Liver (tissue), 9 donors: Measurements from ENCODE around the gene THOC2. TPM values are rescaled to one million over a fixed set of nuclear protein-coding genes. Genes with fewer than 3 reads are reported as not detected.
"Not testable (repeated sequence)": the region's sequence is repeated elsewhere in the genome, so short reads cannot be mapped to it uniquely, and the experiment has no call there.

Source experiments
- DNase-seq: peaks from one replicate; pipeline ENCODE4 v3.0.0-alpha.2; 2017; ENCODE audit warnings: low spot score
- H3K27ac ChIP-seq, 2 donors: one replicate each; pipeline ENCODE4 v1.7.0; 2013; ENCODE audit warnings: inconsistent platforms in 2 of 2, low read length in 2 of 2, control low read depth in 1 of 2, low read depth in 1 of 2, mild to moderate bottlenecking in 1 of 2
- H3K27me3 ChIP-seq, 4 donors: one replicate each; pipeline versions ENCODE4 v1.6.1 to v1.7.0; 2013; ENCODE audit warnings: low read length in 3 of 4, inconsistent platforms in 1 of 4, mild to moderate bottlenecking in 1 of 4, moderate library complexity in 1 of 4; ENCODE audit not compliant: control insufficient read depth in 4 of 4, insufficient read depth in 4 of 4
- H3K36me3 ChIP-seq, 4 donors: one replicate each; pipeline versions ENCODE4 v1.6.1 to v1.7.0; 2013; ENCODE audit warnings: low read length in 3 of 4, mild to moderate bottlenecking in 3 of 4, low read depth in 1 of 4, moderate library complexity in 1 of 4; ENCODE audit not compliant: control insufficient read depth in 4 of 4, insufficient read depth in 3 of 4
- H3K4me1 ChIP-seq, 4 donors: one replicate each; pipeline versions ENCODE4 v1.6.1 to v1.7.0; 2013; ENCODE audit warnings: low read length in 3 of 4, mild to moderate bottlenecking in 3 of 4, moderate library complexity in 1 of 4; ENCODE audit not compliant: control insufficient read depth in 4 of 4, insufficient read depth in 4 of 4
- H3K4me3 ChIP-seq, 3 donors: one replicate each; pipeline versions ENCODE4 v1.6.1 to v1.7.0; 2013; ENCODE audit warnings: low read length in 3 of 3, control low read depth in 1 of 3, low read depth in 1 of 3, mild to moderate bottlenecking in 1 of 3
- H3K9ac ChIP-seq, 2 donors: one replicate each; pipeline ENCODE4 v1.7.0; 2013; ENCODE audit warnings: low read length in 2 of 2, mild to moderate bottlenecking in 2 of 2, moderate library complexity in 2 of 2, control low read depth in 1 of 2, low read depth in 1 of 2
- H3K9me3 ChIP-seq, 4 donors: one replicate each; pipeline versions ENCODE4 v1.6.1 to v1.7.0; 2013; ENCODE audit warnings: low read length in 3 of 4; ENCODE audit not compliant: control insufficient read depth in 4 of 4
- FOXA2 ChIP-seq: IDR thresholded peaks from 2 replicates; pipeline ENCODE4 v1.6.1; 2016; ENCODE audit warnings: antibody characterized with exemption
- GABPA ChIP-seq, 2 donors: IDR thresholded peaks in 1 of 2; conservative IDR thresholded peaks in 1 of 2; 2 replicates each; pipeline ENCODE4 v1.6.1; 2016; ENCODE audit warnings: antibody characterized with exemption in 2 of 2, mild to moderate bottlenecking in 1 of 2, moderate library complexity in 1 of 2
- HNF4A ChIP-seq, 2 donors: conservative IDR thresholded peaks; 2 replicates each; pipeline ENCODE4 v1.6.1; 2016; ENCODE audit warnings: antibody characterized with exemption in 2 of 2, mild to moderate bottlenecking in 2 of 2
- HNF4G ChIP-seq: IDR thresholded peaks from 2 replicates; pipeline ENCODE4 v1.6.1; 2016; ENCODE audit warnings: antibody characterized with exemption
- JUND ChIP-seq, 2 donors: IDR thresholded peaks; 2 replicates each; pipeline ENCODE4 v1.6.1; 2016; ENCODE audit warnings: antibody characterized with exemption in 2 of 2
- RXRA ChIP-seq, 2 donors: IDR thresholded peaks; 2 replicates each; pipeline ENCODE4 v1.6.1; 2017 to 2018; ENCODE audit warnings: antibody characterized with exemption in 2 of 2, mild to moderate bottlenecking in 1 of 2
- SP1 ChIP-seq: IDR thresholded peaks from 2 replicates; pipeline ENCODE4 v1.6.1; 2018; ENCODE audit warnings: antibody characterized with exemption, mild to moderate bottlenecking
- WGBS: extraction: QIAGEN DNeasy Blood & Tissue Kit; methylation state at CpG from one replicate; pipeline ENCODE4 v1.1.7; 2013; 5-methylcytosine and 5-hydroxymethylcytosine counted together
- polyA plus RNA-seq, 2 donors: library from polyadenylated mRNA; stranded (reverse) in 1 of 2; unstranded in 1 of 2; fragments of 200-250 nt in 1 of 2; fragments of >200 nt in 1 of 2; fragmentation: Nextera tagmentation in 1 of 2; extraction: Ambion mirVana in 1 of 2; gene quantifications; one replicate each; pipeline versions ENCODE4 v1.2.1 to v1.2.3, GENCODE V29; 2013 to 2015
- total RNA-seq, 2 donors: library from RNA; depleted of rRNA; stranded (reverse); fragments of >200 nt; gene quantifications; one replicate each; pipeline ENCODE4 v1.2.3, GENCODE V29; 2014
- TF ChIP-seq, protein P1 (sequence below): fragments of 150-350 bp; IDR thresholded peaks from 2 replicates; pipeline ENCODE4 v1.5.1; 2017; ENCODE audit warnings: improper control_type of control experiment, low read depth, low read length; ENCODE audit not compliant: missing input control
- TF ChIP-seq, protein P2 (sequence below): IDR thresholded peaks from 2 replicates; pipeline ENCODE4 v1.6.1; 2016; ENCODE audit warnings: antibody characterized with exemption
- TF ChIP-seq, protein P3 (sequence below): IDR thresholded peaks from 2 replicates; pipeline ENCODE4 v1.6.1; 2016; ENCODE audit warnings: antibody characterized with exemption, mild to moderate bottlenecking
- TF ChIP-seq, protein P4 (sequence below): IDR thresholded peaks from 2 replicates; pipeline ENCODE4 v1.6.1; 2016; ENCODE audit warnings: antibody characterized with exemption
- donor health status: healthy.
- donor health status: healthy.
- donor health status: healthy.
- donor health status: healthy.
- donor health status: healthy.

THOC2 gene
- total and polyA plus RNA-seq, 4 donors, result 10.6 to 55.9 (median 40.7) TPM

DNA sequence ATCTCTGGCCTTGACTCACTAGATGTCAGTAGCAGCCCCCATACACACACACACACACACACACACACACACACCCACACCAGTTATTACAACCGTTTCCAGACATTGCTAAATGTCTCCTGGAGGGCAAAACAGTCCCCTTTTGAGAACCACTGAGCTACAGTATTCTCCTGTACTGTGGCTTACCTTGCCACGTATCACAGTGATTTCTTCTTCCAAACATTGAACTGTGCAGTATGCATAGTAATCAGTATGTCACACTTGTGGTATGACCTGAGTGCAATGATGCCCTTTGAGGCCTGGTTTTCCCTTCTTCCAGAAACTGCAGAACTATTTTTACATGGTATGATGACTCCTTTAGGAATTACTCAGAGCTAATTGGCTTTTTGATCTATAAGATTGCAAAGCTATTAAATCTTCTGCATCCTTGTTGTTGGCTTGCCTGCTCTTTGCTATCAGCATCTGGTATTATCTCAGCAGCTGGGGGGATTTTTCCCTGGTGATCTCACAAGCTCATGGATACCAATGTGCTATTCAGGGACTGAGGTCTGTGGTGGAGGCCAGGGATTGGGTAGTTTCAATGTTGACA lies 3.6 kb upstream of the THOC2 start:
- DNase-seq, result no peak
- no peak overlapping the region for H3K27ac ChIP-seq
- H3K4me1 ChIP-seq, result peaks cover 0 to 2% (median under 1%) of the 10 kb centered on the region in 4 donors
- H3K27me3 ChIP-seq, result no peaks in the 10 kb centered on the region
- H3K4me3 ChIP-seq, result no peak overlapping the region
- no peaks in the 10 kb centered on the region for H3K36me3 ChIP-seq
- H3K9me3 ChIP-seq, result no peaks in the 10 kb centered on the region
- TF ChIP-seq HNF4A (conservative IDR thresholded peaks at IDR 0.05) (no peak), FOXA2 (no peak), GABPA (IDR thresholded peaks at IDR 0.05 in 1 of 2, conservative IDR thresholded peaks at IDR 0.05 in 1 of 2) (no peak), SP1 (no peak), RXRA (IDR thresholded peaks at IDR 0.05) (no peak), HNF4G (no peak), JUND (IDR thresholded peaks at IDR 0.05) (no peak)
- TF ChIP-seq, protein P1, sequence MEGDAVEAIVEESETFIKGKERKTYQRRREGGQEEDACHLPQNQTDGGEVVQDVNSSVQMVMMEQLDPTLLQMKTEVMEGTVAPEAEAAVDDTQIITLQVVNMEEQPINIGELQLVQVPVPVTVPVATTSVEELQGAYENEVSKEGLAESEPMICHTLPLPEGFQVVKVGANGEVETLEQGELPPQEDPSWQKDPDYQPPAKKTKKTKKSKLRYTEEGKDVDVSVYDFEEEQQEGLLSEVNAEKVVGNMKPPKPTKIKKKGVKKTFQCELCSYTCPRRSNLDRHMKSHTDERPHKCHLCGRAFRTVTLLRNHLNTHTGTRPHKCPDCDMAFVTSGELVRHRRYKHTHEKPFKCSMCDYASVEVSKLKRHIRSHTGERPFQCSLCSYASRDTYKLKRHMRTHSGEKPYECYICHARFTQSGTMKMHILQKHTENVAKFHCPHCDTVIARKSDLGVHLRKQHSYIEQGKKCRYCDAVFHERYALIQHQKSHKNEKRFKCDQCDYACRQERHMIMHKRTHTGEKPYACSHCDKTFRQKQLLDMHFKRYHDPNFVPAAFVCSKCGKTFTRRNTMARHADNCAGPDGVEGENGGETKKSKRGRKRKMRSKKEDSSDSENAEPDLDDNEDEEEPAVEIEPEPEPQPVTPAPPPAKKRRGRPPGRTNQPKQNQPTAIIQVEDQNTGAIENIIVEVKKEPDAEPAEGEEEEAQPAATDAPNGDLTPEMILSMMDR, result no peak
- TF ChIP-seq, protein P2, sequence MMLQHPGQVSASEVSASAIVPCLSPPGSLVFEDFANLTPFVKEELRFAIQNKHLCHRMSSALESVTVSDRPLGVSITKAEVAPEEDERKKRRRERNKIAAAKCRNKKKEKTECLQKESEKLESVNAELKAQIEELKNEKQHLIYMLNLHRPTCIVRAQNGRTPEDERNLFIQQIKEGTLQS, result no peak
- TF ChIP-seq, protein P3, sequence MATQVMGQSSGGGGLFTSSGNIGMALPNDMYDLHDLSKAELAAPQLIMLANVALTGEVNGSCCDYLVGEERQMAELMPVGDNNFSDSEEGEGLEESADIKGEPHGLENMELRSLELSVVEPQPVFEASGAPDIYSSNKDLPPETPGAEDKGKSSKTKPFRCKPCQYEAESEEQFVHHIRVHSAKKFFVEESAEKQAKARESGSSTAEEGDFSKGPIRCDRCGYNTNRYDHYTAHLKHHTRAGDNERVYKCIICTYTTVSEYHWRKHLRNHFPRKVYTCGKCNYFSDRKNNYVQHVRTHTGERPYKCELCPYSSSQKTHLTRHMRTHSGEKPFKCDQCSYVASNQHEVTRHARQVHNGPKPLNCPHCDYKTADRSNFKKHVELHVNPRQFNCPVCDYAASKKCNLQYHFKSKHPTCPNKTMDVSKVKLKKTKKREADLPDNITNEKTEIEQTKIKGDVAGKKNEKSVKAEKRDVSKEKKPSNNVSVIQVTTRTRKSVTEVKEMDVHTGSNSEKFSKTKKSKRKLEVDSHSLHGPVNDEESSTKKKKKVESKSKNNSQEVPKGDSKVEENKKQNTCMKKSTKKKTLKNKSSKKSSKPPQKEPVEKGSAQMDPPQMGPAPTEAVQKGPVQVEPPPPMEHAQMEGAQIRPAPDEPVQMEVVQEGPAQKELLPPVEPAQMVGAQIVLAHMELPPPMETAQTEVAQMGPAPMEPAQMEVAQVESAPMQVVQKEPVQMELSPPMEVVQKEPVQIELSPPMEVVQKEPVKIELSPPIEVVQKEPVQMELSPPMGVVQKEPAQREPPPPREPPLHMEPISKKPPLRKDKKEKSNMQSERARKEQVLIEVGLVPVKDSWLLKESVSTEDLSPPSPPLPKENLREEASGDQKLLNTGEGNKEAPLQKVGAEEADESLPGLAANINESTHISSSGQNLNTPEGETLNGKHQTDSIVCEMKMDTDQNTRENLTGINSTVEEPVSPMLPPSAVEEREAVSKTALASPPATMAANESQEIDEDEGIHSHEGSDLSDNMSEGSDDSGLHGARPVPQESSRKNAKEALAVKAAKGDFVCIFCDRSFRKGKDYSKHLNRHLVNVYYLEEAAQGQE, result no peak
- TF ChIP-seq, protein P4, sequence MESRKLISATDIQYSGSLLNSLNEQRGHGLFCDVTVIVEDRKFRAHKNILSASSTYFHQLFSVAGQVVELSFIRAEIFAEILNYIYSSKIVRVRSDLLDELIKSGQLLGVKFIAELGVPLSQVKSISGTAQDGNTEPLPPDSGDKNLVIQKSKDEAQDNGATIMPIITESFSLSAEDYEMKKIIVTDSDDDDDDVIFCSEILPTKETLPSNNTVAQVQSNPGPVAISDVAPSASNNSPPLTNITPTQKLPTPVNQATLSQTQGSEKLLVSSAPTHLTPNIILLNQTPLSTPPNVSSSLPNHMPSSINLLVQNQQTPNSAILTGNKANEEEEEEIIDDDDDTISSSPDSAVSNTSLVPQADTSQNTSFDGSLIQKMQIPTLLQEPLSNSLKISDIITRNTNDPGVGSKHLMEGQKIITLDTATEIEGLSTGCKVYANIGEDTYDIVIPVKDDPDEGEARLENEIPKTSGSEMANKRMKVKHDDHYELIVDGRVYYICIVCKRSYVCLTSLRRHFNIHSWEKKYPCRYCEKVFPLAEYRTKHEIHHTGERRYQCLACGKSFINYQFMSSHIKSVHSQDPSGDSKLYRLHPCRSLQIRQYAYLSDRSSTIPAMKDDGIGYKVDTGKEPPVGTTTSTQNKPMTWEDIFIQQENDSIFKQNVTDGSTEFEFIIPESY, result no peak
- H3K9ac ChIP-seq, result no peak overlapping the region
- WGBS, result 46% methylated on average over 2 of the region's 2 CpGs

DNA sequence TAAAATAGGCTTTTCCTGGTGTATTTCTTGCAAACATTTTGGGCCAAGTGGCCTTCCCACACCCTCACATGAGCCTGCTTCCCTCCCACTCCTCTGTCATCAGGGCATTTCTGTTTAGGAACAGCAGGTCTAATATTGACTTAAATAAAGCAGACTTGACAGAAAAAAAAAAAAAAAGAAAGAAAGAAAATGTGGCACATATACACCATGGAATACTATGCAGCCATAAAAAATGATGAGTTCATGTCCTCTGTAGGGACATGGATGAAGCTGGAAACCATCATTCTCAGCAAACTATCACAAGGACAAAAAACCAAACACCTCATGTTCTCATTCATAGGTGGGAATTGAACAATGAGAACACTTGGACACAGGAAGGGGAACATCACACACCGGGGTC lies 2.3 kb upstream of the THOC2 start:
- not testable (repeated sequence) for H3K9me3 ChIP-seq, H3K27ac ChIP-seq, DNase-seq, H3K36me3 ChIP-seq, H3K4me3 ChIP-seq, H3K9ac ChIP-seq, H3K27me3 ChIP-seq, H3K4me1 ChIP-seq
- WGBS, result 100% methylated on average over 1 of the region's 1 CpG

DNA sequence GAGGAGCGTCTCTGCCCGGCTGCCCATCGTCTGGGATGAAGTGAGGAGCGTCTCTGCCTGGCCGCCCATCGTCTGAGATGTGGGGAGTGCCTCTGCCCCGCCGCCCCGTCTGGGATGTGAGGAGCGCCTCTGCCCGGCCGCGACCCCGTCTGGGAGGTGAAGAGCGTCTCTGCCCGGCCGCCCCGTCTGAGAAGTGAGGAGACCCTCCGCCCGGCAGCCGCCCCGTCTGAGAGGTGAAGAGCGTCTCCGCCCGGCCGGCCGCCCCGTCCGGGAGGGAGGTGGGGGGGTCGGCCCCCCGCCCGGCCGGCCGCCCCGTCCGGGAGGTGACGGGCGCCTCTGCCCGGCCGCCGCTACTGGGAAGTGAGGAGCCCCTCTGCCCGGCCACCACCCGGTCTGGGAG lies 1.2 kb upstream of the THOC2 start:
- not testable (repeated sequence) for H3K4me1 ChIP-seq, H3K9ac ChIP-seq, H3K36me3 ChIP-seq, H3K27ac ChIP-seq, H3K4me3 ChIP-seq, H3K9me3 ChIP-seq, DNase-seq, H3K27me3 ChIP-seq
- WGBS, result 96% methylated on average over 38 of the region's 43 CpGs
